Hepatocyte (in vitro differentiated cells): ENCODE measurements around the gene KAT7.

Experiments used
- EZH2 ChIP-seq: fragments of 200-600 bp; sonication (generic); IDR thresholded peaks from 2 replicates; pipeline ENCODE4 v1.6.1; 2016; ENCODE audit warnings: antibody characterized with exemption, mild to moderate bottlenecking, borderline replicate concordance
- EZH2phosphoT487 ChIP-seq: fragments of 200-600 bp; sonication (generic); IDR thresholded peaks from one replicate; pipeline ENCODE4 v1.6.1; 2018; ENCODE audit warnings: antibody characterized with exemption, mild to moderate bottlenecking, low read depth, moderate library complexity; ENCODE audit not compliant: unreplicated experiment, severe bottlenecking
- TF ChIP-seq, protein P1 (sequence below): fragments of 200-600 bp; sonication (generic); IDR thresholded peaks from 2 replicates; pipeline ENCODE4 v1.5.1; 2016; ENCODE audit warnings: antibody characterized with exemption, mild to moderate bottlenecking; ENCODE audit not compliant: poor library complexity

DNA sequence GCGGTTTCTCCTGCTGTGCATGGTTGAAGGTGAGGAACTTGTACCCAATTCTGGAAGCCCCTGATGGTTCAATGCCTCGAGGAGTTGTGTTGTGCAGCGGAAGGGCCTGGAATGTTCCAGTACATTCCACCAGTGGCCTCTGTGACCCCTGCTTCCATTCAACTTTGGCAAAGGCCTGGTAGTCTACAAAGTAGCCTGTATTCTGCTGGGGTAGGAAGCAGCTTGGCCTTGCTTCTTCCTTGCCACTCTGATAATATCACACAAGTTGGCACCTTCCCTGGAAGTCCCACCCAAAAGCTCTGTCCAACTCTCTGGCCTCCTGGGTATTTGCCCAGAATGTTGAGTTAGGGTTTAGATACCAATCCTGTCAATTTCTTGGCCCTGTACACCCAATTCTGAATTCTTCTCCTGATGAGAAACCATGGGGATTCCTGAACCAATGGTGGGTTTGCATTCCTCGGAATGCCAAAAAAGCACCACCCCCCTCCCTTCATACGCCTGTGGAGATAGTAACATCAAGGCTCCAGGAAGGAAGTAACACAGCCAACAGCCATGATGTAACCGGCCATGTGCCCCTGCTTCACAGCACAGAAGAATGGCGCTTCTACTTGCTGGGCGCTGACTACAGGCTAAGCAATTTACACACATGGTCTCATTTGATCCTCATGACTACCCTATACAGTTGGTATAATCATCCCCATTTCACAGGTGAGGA, 12.8 kb upstream of the KAT7 start:
- TF ChIP-seq EZH2, result no peak
- TF ChIP-seq, protein P1, sequence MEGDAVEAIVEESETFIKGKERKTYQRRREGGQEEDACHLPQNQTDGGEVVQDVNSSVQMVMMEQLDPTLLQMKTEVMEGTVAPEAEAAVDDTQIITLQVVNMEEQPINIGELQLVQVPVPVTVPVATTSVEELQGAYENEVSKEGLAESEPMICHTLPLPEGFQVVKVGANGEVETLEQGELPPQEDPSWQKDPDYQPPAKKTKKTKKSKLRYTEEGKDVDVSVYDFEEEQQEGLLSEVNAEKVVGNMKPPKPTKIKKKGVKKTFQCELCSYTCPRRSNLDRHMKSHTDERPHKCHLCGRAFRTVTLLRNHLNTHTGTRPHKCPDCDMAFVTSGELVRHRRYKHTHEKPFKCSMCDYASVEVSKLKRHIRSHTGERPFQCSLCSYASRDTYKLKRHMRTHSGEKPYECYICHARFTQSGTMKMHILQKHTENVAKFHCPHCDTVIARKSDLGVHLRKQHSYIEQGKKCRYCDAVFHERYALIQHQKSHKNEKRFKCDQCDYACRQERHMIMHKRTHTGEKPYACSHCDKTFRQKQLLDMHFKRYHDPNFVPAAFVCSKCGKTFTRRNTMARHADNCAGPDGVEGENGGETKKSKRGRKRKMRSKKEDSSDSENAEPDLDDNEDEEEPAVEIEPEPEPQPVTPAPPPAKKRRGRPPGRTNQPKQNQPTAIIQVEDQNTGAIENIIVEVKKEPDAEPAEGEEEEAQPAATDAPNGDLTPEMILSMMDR, result no peak
- TF ChIP-seq EZH2phosphoT487, result no peak
